ENCODE results near the gene HPS4.

- TF ChIP-seq CTCF (IDR thresholded peaks at IDR 0.05) = no peak
- no peak for TF ChIP-seq EZH2phosphoT487 (IDR thresholded peaks at IDR 0.05)
These were observed 65.0 kb downstream of the HPS4 start for GRCh38 chr22:26418620-26419019.
